ENCODE data around the gene ABHD3. TPM values are rescaled to one million over a fixed set of nuclear protein-coding genes. Genes with fewer than 3 reads are reported as not detected.
"Not testable (repeated sequence)": the region's sequence is repeated elsewhere in the genome, so short reads cannot be mapped to it uniquely, and the experiment has no call there.

ABHD3 gene
- total and polyA plus RNA-seq, 5 donors from 2014 or later = 37.7 to 57.1 (median 46.3) TPM

DNA sequence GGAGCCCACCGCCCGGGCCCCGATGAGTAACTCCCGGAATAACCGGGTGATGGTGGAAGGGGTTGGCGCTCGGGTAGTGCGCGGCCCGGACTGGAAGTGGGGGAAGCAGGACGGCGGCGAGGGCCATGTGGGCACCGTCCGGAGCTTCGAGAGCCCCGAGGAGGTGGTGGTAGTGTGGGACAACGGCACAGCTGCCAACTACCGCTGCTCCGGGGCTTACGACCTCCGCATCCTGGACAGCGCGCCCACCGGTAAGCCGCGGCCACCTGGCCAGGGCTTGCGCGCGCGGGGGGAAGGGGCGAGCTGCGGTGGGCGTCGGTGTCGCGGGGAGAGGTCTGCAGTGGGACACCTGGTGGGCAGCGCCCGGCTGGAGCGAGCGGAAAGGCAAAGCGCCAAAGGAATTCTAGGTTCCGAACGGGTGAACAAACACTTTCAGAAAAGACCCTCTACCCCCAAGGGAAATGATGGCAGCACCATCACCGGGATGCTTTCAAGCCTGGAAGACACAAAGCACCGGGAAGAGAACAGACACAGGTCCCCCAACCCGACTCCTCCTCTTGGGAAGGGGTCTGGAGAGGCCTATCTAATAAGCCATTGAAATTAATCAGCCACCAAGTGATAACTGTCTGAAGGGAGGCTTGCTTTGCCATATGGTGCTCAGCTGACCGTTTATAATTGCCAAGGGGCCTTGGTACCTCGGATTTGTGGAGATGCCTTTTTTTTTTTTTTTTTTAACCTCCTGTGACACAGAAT lies 37.2 kb upstream of the ABHD3 start:
- Histone ChIP-seq H3K27me3 (ENCODE audit: control insufficient read depth, insufficient read depth, low read length) (no peaks in the 10 kb centered on the region), H3K9me3 (ENCODE audit: control insufficient read depth in 2 of 2, low read length in 2 of 2) (no peaks in the 10 kb centered on the region), H3K36me3 (ENCODE audit: control insufficient read depth, insufficient read depth, low read length) (no peaks in the 10 kb centered on the region), H3K4me1 (ENCODE audit: control insufficient read depth, insufficient read depth, low read length, poor library complexity, severe bottlenecking) (peaks cover 56% of the 10 kb centered on the region), H3K27ac (ENCODE audit: insufficient read depth, low read length, poor library complexity, severe bottlenecking) (peak overlapping the region; percentile 92), H3K4me3 (ENCODE audit: low read depth, low read length) (peak overlapping the region; percentile 86)
- peak in 2 of 3 donors; percentile 22 to 33 for DNase-seq
- peaks cover 0 to 5% (median 0%) of the 10 kb centered on the region in 7 donors for H3K9me3 Mint-ChIP-seq
- H3K36me3 Mint-ChIP-seq = peaks cover under 1% of the 10 kb centered on the region
- H3K4me3 Mint-ChIP-seq = peak overlapping the region; percentile 81 to 98 (median 90)
- peak overlapping the region; percentile 84 to 89 (median 85) for H3K27ac Mint-ChIP-seq
- ATAC-seq (ENCODE audit: low read depth in 2 of 2) = no peak
- peaks cover 4% of the 10 kb centered on the region for H3K27me3 Mint-ChIP-seq
- peaks cover 30 to 60% (median 44%) of the 10 kb centered on the region in 4 donors for H3K4me1 Mint-ChIP-seq

DNA sequence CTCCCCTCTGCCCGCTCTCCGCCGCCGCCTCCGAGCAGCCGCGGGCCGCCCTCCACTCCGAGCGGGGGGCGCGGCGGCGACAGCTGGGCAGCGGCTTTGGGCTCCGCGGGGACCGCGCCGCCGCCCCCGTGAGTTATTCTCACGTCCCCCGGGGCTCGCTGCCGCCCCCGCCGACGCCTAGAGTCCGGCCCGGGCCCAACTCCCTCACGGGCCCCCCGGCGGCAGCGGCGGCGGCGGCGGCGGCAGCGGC lies 36.7 kb upstream of the ABHD3 start:
- peak overlapping the region in 2 of 4 donors; percentile 81 to 89 for H3K4me3 Mint-ChIP-seq
- ATAC-seq (ENCODE audit: low read depth in 2 of 2) = no peak
- H3K27ac Mint-ChIP-seq = no peak overlapping the region
- DNase-seq = no peak
- H3K9me3 ChIP-seq (ENCODE audit: control insufficient read depth in 2 of 2, low read length in 2 of 2) = no peaks in the 10 kb centered on the region
- no peak overlapping the region for H3K4me3 ChIP-seq (ENCODE audit: low read depth, low read length)
- peaks cover 3% of the 10 kb centered on the region for H3K36me3 Mint-ChIP-seq
- H3K4me1 ChIP-seq (ENCODE audit: control insufficient read depth, insufficient read depth, low read length, poor library complexity, severe bottlenecking) = peaks cover 51% of the 10 kb centered on the region
- peaks cover 0 to 9% (median 0%) of the 10 kb centered on the region in 7 donors for H3K9me3 Mint-ChIP-seq
- H3K27me3 Mint-ChIP-seq = peaks cover 4% of the 10 kb centered on the region
- no peaks in the 10 kb centered on the region for H3K27me3 ChIP-seq (ENCODE audit: control insufficient read depth, insufficient read depth, low read length)
- H3K36me3 ChIP-seq (ENCODE audit: control insufficient read depth, insufficient read depth, low read length) = no peaks in the 10 kb centered on the region
- H3K4me1 Mint-ChIP-seq = peaks cover 25 to 56% (median 39%) of the 10 kb centered on the region in 4 donors
- peak overlapping the region; percentile 92 for H3K27ac ChIP-seq (ENCODE audit: insufficient read depth, low read length, poor library complexity, severe bottlenecking)

GRCh38 chr18:21740538-21741311 lies 36.2 kb upstream of the ABHD3 start, which contains the start of gene MIB1:
Gene MIB1, plus strand, starts transcription at chr18:21740792. Its CDS starts 792 bp downstream, at chr18:21741584.
- Histone ChIP-seq H3K4me1 (ENCODE audit: control insufficient read depth, insufficient read depth, low read length, poor library complexity, severe bottlenecking) (peaks cover 47% of the 10 kb centered on the region), H3K9me3 (ENCODE audit: control insufficient read depth in 2 of 2, low read length in 2 of 2) (no peaks in the 10 kb centered on the region), H3K27ac (ENCODE audit: insufficient read depth, low read length, poor library complexity, severe bottlenecking) (peak within 1 kb of the TSS; percentile 92), H3K27me3 (ENCODE audit: control insufficient read depth, insufficient read depth, low read length) (no peaks in the 10 kb centered on the region), H3K4me3 (ENCODE audit: low read depth, low read length) (peak within 1 kb of the TSS; percentile 80), H3K36me3 (ENCODE audit: control insufficient read depth, insufficient read depth, low read length) (no peaks in the 10 kb centered on the region)
- Mint-ChIP-seq H3K9me3 (peaks cover 0 to 12% (median 2%) of the 10 kb centered on the region in 7 donors), H3K27ac (peak within 1 kb of the TSS; percentile 93 to 98 (median 96)), H3K4me3 (peak within 1 kb of the TSS; percentile 84 to 98 (median 96)), H3K27me3 (peaks cover 4% of the 10 kb centered on the region), H3K36me3 (peaks cover 3% of the 10 kb centered on the region), H3K4me1 (peaks cover 22 to 56% (median 35%) of the 10 kb centered on the region in 4 donors)
- DNase-seq = peak; percentile 97 to 98 (median 98)
- peak; percentile 97 for ATAC-seq (ENCODE audit: low read depth in 2 of 2)

DNA sequence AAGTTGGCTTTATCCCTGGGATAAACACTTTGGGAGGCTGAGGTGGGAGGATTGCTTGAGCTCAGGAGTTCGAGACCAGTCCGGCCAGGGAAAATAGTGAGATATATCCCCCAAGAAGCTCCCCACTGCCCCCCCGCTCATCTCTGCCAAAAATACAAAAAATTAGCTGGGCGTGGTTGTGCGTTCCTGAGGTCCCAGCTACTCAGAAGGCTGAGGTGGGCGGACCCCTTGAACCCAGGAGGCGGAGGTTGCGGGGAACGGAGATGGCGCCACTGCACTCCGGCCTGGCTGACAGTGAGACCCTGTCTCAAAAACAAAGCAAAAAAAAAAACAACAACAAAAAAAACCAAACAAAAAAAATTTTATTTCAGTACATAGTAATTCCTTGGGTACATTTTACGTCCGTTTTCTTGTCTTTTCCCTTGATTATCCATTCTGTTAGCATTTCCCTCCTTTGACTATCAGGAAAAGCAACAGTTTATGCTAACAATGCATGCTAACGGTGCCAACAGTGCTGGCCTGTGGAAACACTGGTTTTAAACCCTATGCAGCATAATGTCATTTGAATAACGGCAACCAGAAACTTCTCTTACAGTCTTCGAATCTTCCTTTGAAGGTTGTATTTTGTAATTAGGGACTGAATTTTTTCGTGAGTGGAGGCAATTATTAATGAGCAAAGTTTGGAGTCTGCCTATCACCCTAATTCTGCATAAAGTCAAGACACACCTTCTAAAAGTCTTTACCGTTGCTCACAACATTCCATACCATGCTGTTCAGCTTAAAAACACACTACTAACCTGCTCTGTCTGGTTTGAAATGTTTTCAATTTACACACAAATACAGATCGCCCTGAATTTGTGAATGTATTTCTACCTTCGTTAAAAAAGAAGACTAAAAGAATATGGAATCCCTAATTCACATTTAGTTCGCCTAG lies 35.3 kb upstream of the ABHD3 start:
- H3K4me3 Mint-ChIP-seq = peak overlapping the region; percentile 84 to 97 (median 96)
- peaks cover 4% of the 10 kb centered on the region for H3K27me3 Mint-ChIP-seq
- H3K4me1 ChIP-seq (ENCODE audit: control insufficient read depth, insufficient read depth, low read length, poor library complexity, severe bottlenecking) = peaks cover 40% of the 10 kb centered on the region
- H3K4me1 Mint-ChIP-seq = peaks cover 19 to 56% (median 30%) of the 10 kb centered on the region in 4 donors
- ATAC-seq (ENCODE audit: low read depth in 2 of 2) (peak in 1 of 2 donors; percentile 1), DNase-seq (no peak)
- no peaks in the 10 kb centered on the region for H3K27me3 ChIP-seq (ENCODE audit: control insufficient read depth, insufficient read depth, low read length)
- no peaks in the 10 kb centered on the region for H3K36me3 ChIP-seq (ENCODE audit: control insufficient read depth, insufficient read depth, low read length)
- H3K9me3 ChIP-seq (ENCODE audit: control insufficient read depth in 2 of 2, low read length in 2 of 2) = no peaks in the 10 kb centered on the region
- peak overlapping the region; percentile 80 for H3K4me3 ChIP-seq (ENCODE audit: low read depth, low read length)
- peaks cover 3% of the 10 kb centered on the region for H3K36me3 Mint-ChIP-seq
- H3K27ac Mint-ChIP-seq = peak overlapping the region; percentile 38 to 96 (median 93)
- peak overlapping the region; percentile 92 for H3K27ac ChIP-seq (ENCODE audit: insufficient read depth, low read length, poor library complexity, severe bottlenecking)
- H3K9me3 Mint-ChIP-seq = peaks cover 0 to 12% (median 2%) of the 10 kb centered on the region in 7 donors

- not testable (repeated sequence) for H3K36me3 ChIP-seq (ENCODE audit: control insufficient read depth, insufficient read depth, low read length); DNase-seq; ATAC-seq (ENCODE audit: low read depth in 2 of 2); H3K36me3 Mint-ChIP-seq; H3K27me3 ChIP-seq (ENCODE audit: control insufficient read depth, insufficient read depth, low read length); H3K4me3 ChIP-seq (ENCODE audit: low read depth, low read length); H3K9me3 ChIP-seq (ENCODE audit: control insufficient read depth in 2 of 2, low read length in 2 of 2); H3K27me3 Mint-ChIP-seq; H3K27ac ChIP-seq (ENCODE audit: insufficient read depth, low read length, poor library complexity, severe bottlenecking)
- peaks cover 0 to 12% (median 2%) of the 10 kb centered on the region in 7 donors for H3K9me3 Mint-ChIP-seq
- H3K4me3 Mint-ChIP-seq = peak overlapping the region in 1 of 4 donors; percentile 25
- peak overlapping the region in 2 of 3 donors; percentile 69 to 88 for H3K27ac Mint-ChIP-seq
- H3K4me1 ChIP-seq (ENCODE audit: control insufficient read depth, insufficient read depth, low read length, poor library complexity, severe bottlenecking) = peaks cover 13% of the 10 kb centered on the region
- peaks cover 3 to 33% (median 16%) of the 10 kb centered on the region in 4 donors for H3K4me1 Mint-ChIP-seq
Observed at GRCh38 chr18:21736926-21737325, 32.4 kb upstream of the ABHD3 start.

GRCh38 chr18:21735452-21736015 lies 31.0 kb upstream of the ABHD3 start:
- peaks cover 4% of the 10 kb centered on the region for H3K27me3 Mint-ChIP-seq
- H3K4me1 Mint-ChIP-seq = peaks cover 3 to 33% (median 19%) of the 10 kb centered on the region in 4 donors
- peak overlapping the region; percentile 17 to 84 (median 30) for H3K4me3 Mint-ChIP-seq
- Histone ChIP-seq H3K4me3 (ENCODE audit: low read depth, low read length) (no peak overlapping the region), H3K36me3 (ENCODE audit: control insufficient read depth, insufficient read depth, low read length) (no peaks in the 10 kb centered on the region), H3K9me3 (ENCODE audit: control insufficient read depth in 2 of 2, low read length in 2 of 2) (no peaks in the 10 kb centered on the region), H3K27me3 (ENCODE audit: control insufficient read depth, insufficient read depth, low read length) (no peaks in the 10 kb centered on the region), H3K4me1 (ENCODE audit: control insufficient read depth, insufficient read depth, low read length, poor library complexity, severe bottlenecking) (peaks cover 8% of the 10 kb centered on the region), H3K27ac (ENCODE audit: insufficient read depth, low read length, poor library complexity, severe bottlenecking) (peak overlapping the region; percentile 64)
- H3K36me3 Mint-ChIP-seq = peaks cover 3% of the 10 kb centered on the region
- peak overlapping the region; percentile 14 to 79 (median 69) for H3K27ac Mint-ChIP-seq
- DNase-seq (peak; percentile 46 to 74 (median 69)), ATAC-seq (ENCODE audit: low read depth in 2 of 2) (peak; percentile 20 to 28)
- H3K9me3 Mint-ChIP-seq = peaks cover 0 to 12% (median 2%) of the 10 kb centered on the region in 7 donors

DNA sequence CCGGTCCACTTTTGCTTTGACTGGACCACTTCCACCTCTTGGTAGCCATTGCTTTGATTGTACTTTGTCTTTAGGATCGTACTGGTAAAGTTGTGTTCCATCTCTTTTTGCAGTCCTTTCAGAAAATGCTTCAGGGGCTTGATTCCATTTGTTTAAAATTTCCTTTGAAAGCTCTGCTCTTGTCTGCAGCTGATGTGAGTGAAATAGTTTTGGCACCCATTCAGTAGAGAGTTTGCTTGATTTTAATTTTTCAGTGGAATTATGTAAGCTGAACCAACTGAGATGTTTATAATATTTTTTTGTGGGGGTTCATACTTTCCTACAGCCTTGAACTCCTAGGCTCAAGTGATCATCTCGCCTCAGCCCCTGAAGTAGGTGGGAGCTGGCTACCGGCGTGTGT lies 28.4 kb upstream of the ABHD3 start:
- Mint-ChIP-seq H3K4me1 (peaks cover 0 to 14% (median 6%) of the 10 kb centered on the region in 4 donors), H3K27me3 (peaks cover 8% of the 10 kb centered on the region), H3K4me3 (no peak overlapping the region), H3K27ac (peak overlapping the region in 1 of 3 donors; percentile 11), H3K36me3 (peaks cover 3% of the 10 kb centered on the region), H3K9me3 (peaks cover 0 to 12% (median 0%) of the 10 kb centered on the region in 7 donors)
- Histone ChIP-seq H3K4me3 (ENCODE audit: low read depth, low read length) (no peak overlapping the region), H3K36me3 (ENCODE audit: control insufficient read depth, insufficient read depth, low read length) (no peaks in the 10 kb centered on the region), H3K9me3 (ENCODE audit: control insufficient read depth in 2 of 2, low read length in 2 of 2) (no peaks in the 10 kb centered on the region), H3K27ac (ENCODE audit: insufficient read depth, low read length, poor library complexity, severe bottlenecking) (no peak overlapping the region), H3K4me1 (ENCODE audit: control insufficient read depth, insufficient read depth, low read length, poor library complexity, severe bottlenecking) (no peaks in the 10 kb centered on the region), H3K27me3 (ENCODE audit: control insufficient read depth, insufficient read depth, low read length) (no peaks in the 10 kb centered on the region)
- DNase-seq = no peak
- no peak for ATAC-seq (ENCODE audit: low read depth in 2 of 2)

Data from CD4-positive, CD25-positive, alpha-beta regulatory T cell (primary cell).